Stimulated activated CD8-positive, alpha-beta memory T cell treated with anti-CD3 and anti-CD28 coated beads, Interleukin-4, amount 100 ng/mL, for 1 hour (primary cell): ENCODE data around the gene SBF1.

Source experiments
- DNase-seq, 2 donors: peaks; one replicate each; pipeline ENCODE4 v3.0.0-alpha.2; 2020; ENCODE audit warnings: low read depth in 2 of 2, low spot score in 1 of 2

SBF1 gene

GRCh38 chr22:50446708-50447575, 27.9 kb downstream of the SBF1 start:
- DNase-seq = no peak

GRCh38 chr22:50445880-50446707, 28.7 kb downstream of the SBF1 start:
- no peak for DNase-seq

- DNase-seq = peak in 1 of 2 donors; percentile 21
Observed at GRCh38 chr22:50445071-50445879, 29.6 kb downstream of the SBF1 start.

GRCh38 chr22:50444663-50445062, 30.2 kb downstream of the SBF1 start:
- no peak for DNase-seq

GRCh38 chr22:50443801-50444625, 30.8 kb downstream of the SBF1 start:
- no peak for DNase-seq

- DNase-seq = no peak
Observed at GRCh38 chr22:50443197-50443596, 31.6 kb downstream of the SBF1 start.

GRCh38 chr22:50441428-50441993, 33.3 kb downstream of the SBF1 start:
- no peak for DNase-seq

- DNase-seq = no peak
Observed at GRCh38 chr22:50440544-50441249, 34.1 kb downstream of the SBF1 start.

- no peak for DNase-seq
Observed at GRCh38 chr22:50439871-50440331, 34.9 kb downstream of the SBF1 start.

GRCh38 chr22:50439314-50439870, 35.4 kb downstream of the SBF1 start:
- no peak for DNase-seq

GRCh38 chr22:50438305-50439275, 36.2 kb downstream of the SBF1 start:
- no peak for DNase-seq

GRCh38 chr22:50437511-50438304, 37.1 kb downstream of the SBF1 start:
- DNase-seq = no peak

- no peak for DNase-seq
Observed at GRCh38 chr22:50436841-50437341, 37.9 kb downstream of the SBF1 start.

GRCh38 chr22:50436015-50436830, 38.6 kb downstream of the SBF1 start:
- DNase-seq = no peak

GRCh38 chr22:50435291-50436014, 39.4 kb downstream of the SBF1 start:
- DNase-seq = no peak
